Parathyroid adenoma (tissue), 2 donors: Measurements from ENCODE around the gene NETO2.

ENCODE experiments used
- H2AFZ ChIP-seq: fragments of 300-600 bp; sonication (generic); one replicate; pipeline ENCODE4 v1.7.0; 2017; ENCODE audit warnings: antibody characterized with exemption, mild to moderate bottlenecking
- H3K27ac ChIP-seq: fragments of 300-600 bp; sonication (generic); one replicate; pipeline ENCODE4 v1.7.0; 2017
- H3K27me3 ChIP-seq: fragments of 300-600 bp; sonication (generic); one replicate; pipeline ENCODE4 v1.7.0; 2017; ENCODE audit warnings: low read length; ENCODE audit not compliant: control insufficient read depth, insufficient read depth
- H3K36me3 ChIP-seq: fragments of 300-600 bp; sonication (generic); one replicate; pipeline ENCODE4 v1.7.0; 2017; ENCODE audit warnings: low read length; ENCODE audit not compliant: control insufficient read depth, insufficient read depth
- H3K4me1 ChIP-seq: fragments of 300-600 bp; sonication (generic); one replicate; pipeline ENCODE4 v1.7.0; 2017; ENCODE audit warnings: control low read depth
- H3K4me2 ChIP-seq: fragments of 300-600 bp; sonication (generic); one replicate; pipeline ENCODE4 v1.7.0; 2017; ENCODE audit warnings: low read length
- H3K4me3 ChIP-seq: fragments of 300-600 bp; sonication (generic); one replicate; pipeline ENCODE4 v1.7.0; 2017; ENCODE audit warnings: low read depth, low read length
- H3K79me2 ChIP-seq: fragments of 300-600 bp; sonication (generic); one replicate; pipeline ENCODE4 v1.7.0; 2017; ENCODE audit warnings: control low read depth
- H3K9ac ChIP-seq: fragments of 300-600 bp; sonication (generic); one replicate; pipeline ENCODE4 v1.7.0; 2017; ENCODE audit warnings: mild to moderate bottlenecking
- H3K9me3 ChIP-seq: fragments of 300-600 bp; sonication (generic); one replicate; pipeline ENCODE4 v1.7.0; 2017; ENCODE audit warnings: low read length; ENCODE audit not compliant: control insufficient read depth
- CTCF ChIP-seq: fragments of 300-600 bp; sonication (generic); IDR thresholded peaks from one replicate; pipeline ENCODE4 v1.7.0; 2017; ENCODE audit warnings: antibody characterized with exemption, mild to moderate bottlenecking
- donor health status: primary hyperparathyroidism.

Gene NETO2

GRCh38 chr16:47053895-47054294, 89.8 kb downstream of the NETO2 start:
- no peaks in the 10 kb centered on the region for H3K36me3 ChIP-seq
- H3K9me3 ChIP-seq, result no peaks in the 10 kb centered on the region
- no peak overlapping the region for H3K4me2 ChIP-seq
- H3K4me3 ChIP-seq, result no peak overlapping the region
- H3K4me1 ChIP-seq, result no peaks in the 10 kb centered on the region
- no peak overlapping the region for H2AFZ ChIP-seq
- no peaks in the 10 kb centered on the region for H3K79me2 ChIP-seq
- H3K27me3 ChIP-seq, result no peaks in the 10 kb centered on the region
- no peak overlapping the region for H3K9ac ChIP-seq
- no peak overlapping the region for H3K27ac ChIP-seq
- no peak for TF ChIP-seq CTCF

GRCh38 chr16:47052666-47053640, 90.8 kb downstream of the NETO2 start:
- Histone ChIP-seq H3K27ac (no peak overlapping the region), H3K36me3 (no peaks in the 10 kb centered on the region), H2AFZ (no peak overlapping the region), H3K4me3 (no peak overlapping the region), H3K79me2 (no peaks in the 10 kb centered on the region), H3K27me3 (no peaks in the 10 kb centered on the region), H3K4me1 (no peaks in the 10 kb centered on the region), H3K9ac (no peak overlapping the region), H3K4me2 (no peak overlapping the region), H3K9me3 (no peaks in the 10 kb centered on the region)
- TF ChIP-seq CTCF, result no peak

- no peak for TF ChIP-seq CTCF
- no peak overlapping the region for H3K4me3 ChIP-seq
- H2AFZ ChIP-seq, result no peak overlapping the region
- no peak overlapping the region for H3K27ac ChIP-seq
- no peak overlapping the region for H3K9ac ChIP-seq
- H3K36me3 ChIP-seq, result no peaks in the 10 kb centered on the region
- H3K9me3 ChIP-seq, result no peaks in the 10 kb centered on the region
- H3K79me2 ChIP-seq, result no peaks in the 10 kb centered on the region
- no peaks in the 10 kb centered on the region for H3K27me3 ChIP-seq
- no peaks in the 10 kb centered on the region for H3K4me1 ChIP-seq
- H3K4me2 ChIP-seq, result no peak overlapping the region
Observed at GRCh38 chr16:47051031-47051430, 92.7 kb downstream of the NETO2 start.

GRCh38 chr16:47049901-47050583, 93.7 kb downstream of the NETO2 start:
- Histone ChIP-seq H3K4me1 (no peaks in the 10 kb centered on the region), H3K9ac (no peak overlapping the region), H3K4me2 (no peak overlapping the region), H3K27me3 (no peaks in the 10 kb centered on the region), H2AFZ (no peak overlapping the region), H3K4me3 (no peak overlapping the region), H3K9me3 (no peaks in the 10 kb centered on the region), H3K79me2 (no peaks in the 10 kb centered on the region), H3K36me3 (no peaks in the 10 kb centered on the region), H3K27ac (no peak overlapping the region)
- no peak for TF ChIP-seq CTCF
